Neural crest cell (in vitro differentiated cells): Measurements from ENCODE around the gene C2orf80. TPM values are rescaled to one million over a fixed set of nuclear protein-coding genes. Genes with fewer than 3 reads are reported as not detected.

Experiments
- DNase-seq: peaks from one replicate; pipeline ENCODE4 v3.0.0; 2021; ENCODE audit warnings: low read depth, mixed read lengths, low spot score
- H3K27ac Mint-ChIP-seq: one replicate; pipeline ENCODE4 v1.8.0; 2021; ENCODE audit warnings: mild to moderate bottlenecking, mixed read lengths; ENCODE audit not compliant: unreplicated experiment
- H3K27me3 Mint-ChIP-seq: 2 replicates; pipeline ENCODE4 v1.8.0; 2021; ENCODE audit warnings: low read depth, mild to moderate bottlenecking, mixed read lengths
- H3K36me3 Mint-ChIP-seq: 2 replicates; pipeline ENCODE4 v1.8.0; 2021; ENCODE audit warnings: low read depth, mild to moderate bottlenecking, mixed read lengths
- H3K4me1 Mint-ChIP-seq: 2 replicates; pipeline ENCODE4 v1.8.0; 2021; ENCODE audit warnings: mixed read lengths
- H3K4me3 Mint-ChIP-seq: one replicate; pipeline ENCODE4 v1.8.0; 2021; ENCODE audit warnings: mild to moderate bottlenecking, mixed read lengths
- H3K9me3 Mint-ChIP-seq: 2 replicates; pipeline ENCODE4 v1.8.0; 2021; ENCODE audit warnings: mixed read lengths
- total RNA-seq: library from RNA; stranded (reverse); gene quantifications from 2 replicates; pipeline ENCODE4 v1.2.1, GENCODE V29; 2021
- TF ChIP-seq, protein P1 (sequence below): fragments of 200-600 bp; sonication (generic); conservative IDR thresholded peaks from 2 replicates; pipeline ENCODE4 v1.5.0; 2021; ENCODE audit warnings: antibody characterized with exemption, mild to moderate bottlenecking

C2orf80 gene
- total RNA-seq, 1 donor from 2014 or later: 1.0 TPM

DNA sequence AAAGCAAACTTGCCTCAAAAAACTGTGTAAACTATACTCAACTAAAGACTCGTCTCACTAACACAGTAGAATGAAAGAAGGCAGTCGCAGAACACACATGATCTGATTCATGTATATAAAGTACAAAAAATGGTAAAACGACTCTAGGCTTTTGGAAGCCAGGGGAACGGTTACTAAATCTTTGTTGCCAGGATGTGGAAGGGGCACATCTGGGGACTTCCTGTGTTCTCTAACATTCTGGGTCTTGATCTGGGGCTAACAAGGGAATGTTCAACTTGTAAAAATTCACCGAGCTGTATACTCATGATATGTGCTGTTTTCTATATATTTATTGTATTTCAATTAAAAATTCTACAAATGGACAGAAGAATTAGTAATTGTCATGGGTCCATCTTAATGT lies 14.3 kb upstream of the C2orf80 start:
- TF ChIP-seq, protein P1, sequence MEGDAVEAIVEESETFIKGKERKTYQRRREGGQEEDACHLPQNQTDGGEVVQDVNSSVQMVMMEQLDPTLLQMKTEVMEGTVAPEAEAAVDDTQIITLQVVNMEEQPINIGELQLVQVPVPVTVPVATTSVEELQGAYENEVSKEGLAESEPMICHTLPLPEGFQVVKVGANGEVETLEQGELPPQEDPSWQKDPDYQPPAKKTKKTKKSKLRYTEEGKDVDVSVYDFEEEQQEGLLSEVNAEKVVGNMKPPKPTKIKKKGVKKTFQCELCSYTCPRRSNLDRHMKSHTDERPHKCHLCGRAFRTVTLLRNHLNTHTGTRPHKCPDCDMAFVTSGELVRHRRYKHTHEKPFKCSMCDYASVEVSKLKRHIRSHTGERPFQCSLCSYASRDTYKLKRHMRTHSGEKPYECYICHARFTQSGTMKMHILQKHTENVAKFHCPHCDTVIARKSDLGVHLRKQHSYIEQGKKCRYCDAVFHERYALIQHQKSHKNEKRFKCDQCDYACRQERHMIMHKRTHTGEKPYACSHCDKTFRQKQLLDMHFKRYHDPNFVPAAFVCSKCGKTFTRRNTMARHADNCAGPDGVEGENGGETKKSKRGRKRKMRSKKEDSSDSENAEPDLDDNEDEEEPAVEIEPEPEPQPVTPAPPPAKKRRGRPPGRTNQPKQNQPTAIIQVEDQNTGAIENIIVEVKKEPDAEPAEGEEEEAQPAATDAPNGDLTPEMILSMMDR: no peak
- Mint-ChIP-seq H3K27me3 (no peaks in the 10 kb centered on the region), H3K27ac (no peak overlapping the region), H3K4me1 (peaks cover 9% of the 10 kb centered on the region), H3K4me3 (no peak overlapping the region), H3K36me3 (no peaks in the 10 kb centered on the region), H3K9me3 (no peaks in the 10 kb centered on the region)
- DNase-seq: no peak

DNA sequence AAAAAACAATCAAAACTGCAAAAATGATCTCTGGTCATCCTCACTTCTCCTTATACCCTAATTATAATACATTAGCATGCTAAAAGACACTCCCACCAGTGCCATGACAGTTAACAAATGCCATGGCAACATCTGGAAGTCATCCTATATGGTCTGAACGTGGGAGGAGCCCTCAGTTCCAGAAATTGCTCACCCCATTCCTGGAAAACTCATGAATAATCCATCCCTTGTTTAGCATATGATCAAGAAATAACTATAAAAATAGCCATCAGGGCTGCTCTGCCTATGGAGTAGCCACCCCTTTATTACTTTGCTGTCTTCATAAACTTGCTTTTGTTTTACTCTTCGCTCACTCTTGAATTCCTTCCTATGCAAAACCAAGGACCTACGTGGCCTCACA lies 5.7 kb upstream of the C2orf80 start:
- Mint-ChIP-seq H3K4me1 (peaks cover 25% of the 10 kb centered on the region), H3K27ac (no peak overlapping the region), H3K4me3 (no peak overlapping the region), H3K36me3 (no peaks in the 10 kb centered on the region), H3K27me3 (no peaks in the 10 kb centered on the region), H3K9me3 (peaks cover 3% of the 10 kb centered on the region)
- TF ChIP-seq, protein P1: no peak
- no peak for DNase-seq

DNA sequence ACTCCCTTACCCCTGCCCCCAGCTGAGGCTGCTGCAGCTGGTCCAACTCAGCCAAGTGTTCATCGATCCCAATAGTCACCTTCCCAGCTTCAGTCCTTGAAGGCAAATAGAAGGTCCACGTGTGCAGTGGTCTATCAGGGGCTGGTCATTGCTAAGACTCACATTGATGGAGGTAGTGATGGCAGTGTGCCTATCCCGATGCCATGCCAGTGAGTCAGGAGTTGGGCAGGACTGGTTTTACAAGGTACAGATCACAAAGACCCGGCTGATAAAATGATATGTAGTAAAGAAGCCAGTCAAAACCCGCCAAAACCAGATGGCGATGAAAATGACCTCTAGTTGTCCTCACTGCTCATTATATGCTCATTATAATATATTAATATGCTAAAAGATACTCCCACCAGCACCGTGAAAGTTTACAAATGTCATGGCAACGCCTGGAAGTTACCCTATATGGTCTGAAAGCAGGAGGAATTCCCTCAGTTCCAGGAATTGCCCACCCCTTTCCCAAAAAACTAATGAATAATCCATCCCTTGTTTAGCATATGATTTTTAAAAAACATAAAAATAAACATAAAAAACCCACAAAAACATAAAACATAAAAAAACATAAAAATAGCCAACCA lies 2.9 kb upstream of the C2orf80 start:
- no peaks in the 10 kb centered on the region for H3K9me3 Mint-ChIP-seq
- no peak for DNase-seq
- H3K27ac Mint-ChIP-seq: peak overlapping the region; percentile 47
- no peaks in the 10 kb centered on the region for H3K27me3 Mint-ChIP-seq
- TF ChIP-seq, protein P1: no peak
- no peak overlapping the region for H3K4me3 Mint-ChIP-seq
- H3K4me1 Mint-ChIP-seq: peaks cover 43% of the 10 kb centered on the region
- H3K36me3 Mint-ChIP-seq: no peaks in the 10 kb centered on the region

DNA sequence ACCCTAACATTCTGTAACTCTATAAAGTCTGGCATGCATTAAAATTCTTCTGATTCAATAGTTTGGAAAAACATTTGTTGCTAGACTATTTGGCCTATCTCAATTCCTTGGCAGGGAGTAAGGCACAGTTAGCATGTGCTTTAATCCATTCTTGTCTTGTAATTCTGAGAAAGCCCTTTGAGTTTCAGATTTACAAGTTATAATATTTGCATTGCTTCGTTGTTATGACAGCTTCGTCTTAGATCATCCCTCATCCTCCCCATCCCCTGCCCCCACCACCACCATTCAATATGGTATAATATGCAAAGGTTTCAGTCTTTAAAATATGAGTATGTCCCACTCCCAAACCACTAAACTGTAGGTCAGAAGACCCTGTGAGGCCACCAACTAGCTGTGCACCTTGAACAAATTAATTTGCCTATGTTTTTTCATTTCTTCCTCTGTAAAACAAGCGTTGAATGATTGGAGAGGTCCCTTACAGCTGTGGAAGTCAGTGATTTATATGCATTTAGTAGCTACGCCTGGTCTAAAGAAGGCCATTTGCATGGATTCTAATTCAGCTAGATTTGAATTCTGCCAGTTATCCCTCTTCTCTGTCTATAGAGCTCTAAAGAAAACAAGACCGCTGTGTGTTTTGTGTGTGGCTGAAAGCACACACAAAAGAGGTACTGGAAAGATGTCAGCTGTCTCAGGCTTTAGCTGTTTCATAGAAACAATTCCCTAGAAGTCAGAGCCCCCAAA lies 591 bp downstream of the C2orf80 start:
- TF ChIP-seq, protein P1: no peak
- Mint-ChIP-seq H3K4me3 (peak overlapping the region; percentile 58), H3K36me3 (no peaks in the 10 kb centered on the region), H3K27me3 (no peaks in the 10 kb centered on the region), H3K9me3 (no peaks in the 10 kb centered on the region), H3K4me1 (peaks cover 66% of the 10 kb centered on the region), H3K27ac (peak overlapping the region; percentile 13)
- no peak for DNase-seq

DNA sequence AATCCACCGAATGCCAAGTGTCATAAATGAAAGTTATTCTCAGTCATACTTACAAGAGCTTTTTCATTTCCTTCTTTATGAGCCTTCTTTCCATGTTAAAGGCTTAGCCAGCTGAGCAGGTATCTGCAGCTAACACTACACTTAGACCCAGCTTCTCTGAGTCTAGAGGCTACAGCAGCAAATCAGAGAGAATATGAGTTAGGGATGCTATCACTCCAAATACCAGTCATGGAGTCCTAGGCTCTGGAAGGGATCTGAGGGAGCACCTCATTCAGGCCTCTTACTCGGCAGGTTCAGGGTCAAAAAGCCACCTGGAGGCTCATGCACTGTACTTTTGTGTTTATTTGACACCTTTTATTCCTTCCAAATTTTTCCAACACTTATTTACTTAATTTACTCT lies 2.9 kb downstream of the C2orf80 start:
- Mint-ChIP-seq H3K9me3 (no peaks in the 10 kb centered on the region), H3K4me3 (peak overlapping the region; percentile 31), H3K27ac (no peak overlapping the region), H3K36me3 (no peaks in the 10 kb centered on the region), H3K27me3 (peaks cover 5% of the 10 kb centered on the region), H3K4me1 (peaks cover 74% of the 10 kb centered on the region)
- TF ChIP-seq, protein P1: no peak
- DNase-seq: no peak
